K562 (cell line): ENCODE measurements around the gene ACO2. TPM values are rescaled to one million over a fixed set of nuclear protein-coding genes. Genes with fewer than 3 reads are reported as not detected.

Source experiments
- ADNP ChIP-seq: fragments of 200-800 bp; sonication (Bioruptor generic); IDR thresholded peaks from 2 replicates; pipeline ENCODE4 v1.6.1; 2016; ENCODE audit warnings: missing genetic modification characterization, missing compliant biosample characterization
- ATF1 ChIP-seq, 2 experiments: fragments of 450-650 bp in 1 of 2; IDR thresholded peaks; 2 replicates each; pipeline ENCODE4 v1.6.1; 2016; ENCODE audit warnings: missing compliant biosample characterization in 1 of 2, missing genetic modification characterization in 1 of 2
- BRD9 ChIP-seq: fragments of 450-650 bp; IDR thresholded peaks from 2 replicates; pipeline ENCODE4 v1.6.1; 2018; ENCODE audit warnings: low read depth; ENCODE audit not compliant: partially characterized antibody
- ELK3 ChIP-seq: fragments of 450-650 bp; formaldehyde crosslinking; IDR thresholded peaks from 2 replicates; pipeline ENCODE4 v1.4.0; 2020; ENCODE audit warnings: mild to moderate bottlenecking
- EP400 ChIP-seq: fragments of 450-650 bp; IDR thresholded peaks from 2 replicates; pipeline ENCODE4 v1.6.1; 2017; ENCODE audit warnings: antibody characterized with exemption, mild to moderate bottlenecking, moderate library complexity
- FOSL1 ChIP-seq: fragments of 200-800 bp; sonication (Bioruptor generic); conservative IDR thresholded peaks from 2 replicates; pipeline ENCODE4 v1.6.1; 2016; ENCODE audit warnings: missing genetic modification characterization, missing compliant biosample characterization
- NFE2 ChIP-seq: IDR thresholded peaks from 2 replicates; pipeline ENCODE4 v1.6.1; 2014; ENCODE audit warnings: antibody characterized with exemption, low read depth
- RBM17 ChIP-seq: fragments of 200-400 bp; formaldehyde crosslinking; IDR thresholded peaks from 2 replicates; pipeline ENCODE4 v1.6.1; 2017; ENCODE audit warnings: low read depth, mild to moderate bottlenecking, low read length, borderline replicate concordance
- RFX1 ChIP-seq: fragments of 450-650 bp; IDR thresholded peaks from 2 replicates; pipeline ENCODE4 v1.6.1; 2016; ENCODE audit warnings: mild to moderate bottlenecking, moderate library complexity
- TBL1XR1 ChIP-seq, 2 experiments: IDR thresholded peaks; 2 replicates each; pipeline ENCODE4 v1.6.1; 2012; ENCODE audit warnings: improper control_type of control experiment in 2 of 2, low read length in 2 of 2, mild to moderate bottlenecking in 1 of 2
- ZBTB40 ChIP-seq, 2 experiments: fragments of 450-650 bp in 1 of 2; sonication (generic) in 1 of 2; formaldehyde crosslinking in 1 of 2; IDR thresholded peaks; 2 replicates each; pipeline versions ENCODE4 v1.7.1 to v1.9.0; 2016 to 2022; ENCODE audit warnings: inconsistent platforms in 1 of 2, mild to moderate bottlenecking in 1 of 2, missing genetic modification reagents in 1 of 2
- ZFX ChIP-seq: sonication (generic); formaldehyde crosslinking; IDR thresholded peaks from 2 replicates; pipeline ENCODE4 v1.8.0; 2022; ENCODE audit warnings: mild to moderate bottlenecking, missing genetic modification reagents, moderate library complexity
- polyA plus RNA-seq, 8 experiments: library from polyadenylated mRNA; depleted of rRNA in 4 of 8; stranded (reverse) in 5 of 8; unstranded in 3 of 8; fragments of >200 nt; fragmentation: Nextera tagmentation in 2 of 8; fragmentation: Illumina TruSeq in 1 of 8; extraction: Ambion mirVana in 2 of 8; extraction: Trizol in 1 of 8; gene quantifications; 2 replicates each; pipeline versions ENCODE4 v1.2.1 to v1.2.3, GENCODE V29; 2011 to 2014; ENCODE audit warnings: inconsistent platforms in 1 of 8, missing spikeins in 1 of 8
- total RNA-seq, 7 experiments: library from RNA; depleted of rRNA in 6 of 7; stranded (reverse); fragments of >200 nt in 6 of 7; fragmentation: Illumina TruSeq in 2 of 7; extraction: Trizol in 2 of 7; gene quantifications; 2 replicates each; pipeline versions ENCODE4 v1.2.1 to v1.2.3, GENCODE V29; 2011 to 2021; ENCODE audit warnings: low replicate concordance in 1 of 7
- TF ChIP-seq, protein P1 (sequence below), 3 experiments: fragments of 200-800 bp in 1 of 3; fragments of 250-450 bp in 1 of 3; fragments of 450-650 bp in 1 of 3; sonication (Bioruptor Pico) in 1 of 3; sonication (Bioruptor generic) in 1 of 3; formaldehyde crosslinking in 1 of 3; IDR thresholded peaks; 2 replicates each; pipeline versions ENCODE4 v1.6.1 to v1.8.0; 2016 to 2022; ENCODE audit warnings: mild to moderate bottlenecking in 2 of 3, missing genetic modification characterization in 2 of 3, missing compliant biosample characterization in 1 of 3, moderate library complexity in 1 of 3

ACO2 gene
- total and polyA plus RNA-seq, 9 of the 15 experiments (the other 6 are each of a cell fraction or from before 2014, with no cell fraction given), result 16.2 to 119 (median 43.2) TPM

- TF ChIP-seq TBL1XR1 (IDR thresholded peaks at IDR 0.05; ENCODE audit: low read length in 2 of 2) (peak in 1 of 2 experiments; percentile 45; a peak in 1 of 4 replicates), BRD9 (peak; percentile 13), EP400 (peak; percentile 57), ATF1 (CRISPR knock-in tag; IDR thresholded peaks at IDR 0.05) (no peak), ATF1 (tag; IDR thresholded peaks at IDR 0.05) (peak; percentile 39; the same call in 1 of the 2 replicates), ZFX (CRISPR knock-in tag) (peak; percentile 53; the same call in 1 of the 2 replicates), FOSL1 (tag) (peak; percentile 92), ELK3 (CRISPR knock-in tag) (no peak), RFX1 (no peak; the same call in 1 of the 2 replicates), NFE2 (peak; percentile 94), ZBTB40 (IDR thresholded peaks at IDR 0.05) (no peak), ZBTB40 (CRISPR knock-in tag; IDR thresholded peaks at IDR 0.05) (no peak), RBM17 (no peak), ADNP (tag) (peak; percentile 82; the same call in 1 of the 2 replicates)
- TF ChIP-seq, protein P1, sequence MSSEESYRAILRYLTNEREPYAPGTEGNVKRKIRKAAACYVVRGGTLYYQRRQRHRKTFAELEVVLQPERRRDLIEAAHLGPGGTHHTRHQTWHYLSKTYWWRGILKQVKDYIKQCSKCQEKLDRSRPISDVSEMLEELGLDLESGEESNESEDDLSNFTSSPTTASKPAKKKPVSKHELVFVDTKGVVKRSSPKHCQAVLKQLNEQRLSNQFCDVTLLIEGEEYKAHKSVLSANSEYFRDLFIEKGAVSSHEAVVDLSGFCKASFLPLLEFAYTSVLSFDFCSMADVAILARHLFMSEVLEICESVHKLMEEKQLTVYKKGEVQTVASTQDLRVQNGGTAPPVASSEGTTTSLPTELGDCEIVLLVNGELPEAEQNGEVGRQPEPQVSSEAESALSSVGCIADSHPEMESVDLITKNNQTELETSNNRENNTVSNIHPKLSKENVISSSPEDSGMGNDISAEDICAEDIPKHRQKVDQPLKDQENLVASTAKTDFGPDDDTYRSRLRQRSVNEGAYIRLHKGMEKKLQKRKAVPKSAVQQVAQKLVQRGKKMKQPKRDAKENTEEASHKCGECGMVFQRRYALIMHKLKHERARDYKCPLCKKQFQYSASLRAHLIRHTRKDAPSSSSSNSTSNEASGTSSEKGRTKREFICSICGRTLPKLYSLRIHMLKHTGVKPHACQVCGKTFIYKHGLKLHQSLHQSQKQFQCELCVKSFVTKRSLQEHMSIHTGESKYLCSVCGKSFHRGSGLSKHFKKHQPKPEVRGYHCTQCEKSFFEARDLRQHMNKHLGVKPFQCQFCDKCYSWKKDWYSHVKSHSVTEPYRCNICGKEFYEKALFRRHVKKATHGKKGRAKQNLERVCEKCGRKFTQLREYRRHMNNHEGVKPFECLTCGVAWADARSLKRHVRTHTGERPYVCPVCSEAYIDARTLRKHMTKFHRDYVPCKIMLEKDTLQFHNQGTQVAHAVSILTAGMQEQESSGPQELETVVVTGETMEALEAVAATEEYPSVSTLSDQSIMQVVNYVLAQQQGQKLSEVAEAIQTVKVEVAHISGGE (CRISPR knock-in tag; IDR thresholded peaks at IDR 0.05), result peak in 1 of 3 experiments; percentile 38; a peak in 1 of 6 replicates
Measured at GRCh38 chr22:41565403-41566054, 96.6 kb downstream of the ACO2 start (continued).
